H7 (cell line): ENCODE results near the gene CHD2. TPM values are rescaled to one million over a fixed set of nuclear protein-coding genes. Genes with fewer than 3 reads are reported as not detected.
"Not testable (repeated sequence)": the region's sequence is repeated elsewhere in the genome, so short reads cannot be mapped to it uniquely, and the experiment has no call there.

ENCODE experiments used
- DNase-seq: peaks from one replicate; pipeline ENCODE4 v3.0.0; 2012
- H3K27me3 ChIP-seq: 2 replicates; pipeline ENCODE4 v1.6.0; 2011; ENCODE audit warnings: mild to moderate bottlenecking, low read length; ENCODE audit not compliant: control insufficient read depth, insufficient read depth
- H3K36me3 ChIP-seq: replicated peaks from 2 replicates; pipeline ENCODE4 v1.5.1; 2011; ENCODE audit warnings: low read length; ENCODE audit not compliant: control insufficient read depth, insufficient read depth
- H3K4me3 ChIP-seq: 2 replicates; pipeline ENCODE4 v1.5.1; 2011; ENCODE audit warnings: low read depth, mild to moderate bottlenecking, control low read depth, low read length, moderate library complexity; ENCODE audit not compliant: insufficient read depth
- total RNA-seq: library from RNA; depleted of rRNA; stranded (reverse); fragments of >200 nt; shearing (Covaris generic); gene quantifications from 2 replicates; pipeline ENCODE4 v1.2.3, GENCODE V29; 2014

Gene CHD2
- total RNA-seq, 1 experiment from 2014 or later, result 29.7 TPM

DNA sequence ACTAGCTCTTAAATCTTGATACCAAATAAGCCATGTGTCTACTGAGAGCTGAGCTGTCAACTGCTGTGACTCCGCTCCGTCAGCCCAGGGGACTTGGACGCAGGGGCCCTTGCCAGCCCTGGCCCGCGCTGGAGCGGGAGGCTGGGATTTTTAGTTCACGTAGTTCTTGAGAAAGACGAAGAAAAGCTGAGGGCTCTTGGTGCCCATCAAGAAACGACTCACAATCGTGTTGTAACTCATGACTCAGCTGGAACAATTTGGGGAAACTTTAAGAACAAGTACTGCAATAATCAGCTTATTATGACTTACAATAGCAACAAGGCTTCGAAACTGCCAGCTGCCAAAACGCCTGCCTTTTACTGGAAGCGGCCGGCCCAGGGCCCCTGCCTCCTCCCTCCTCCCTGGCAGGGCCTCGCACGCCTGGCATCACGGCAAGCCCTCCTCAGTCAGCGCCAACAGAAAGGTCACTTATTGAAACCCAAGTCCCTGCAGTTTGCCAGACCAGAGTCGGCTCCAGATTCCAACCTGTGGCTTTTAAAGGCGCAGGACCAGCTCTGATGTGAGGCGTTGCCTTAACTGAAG lies 128.6 kb downstream of the CHD2 start:
- H3K4me3 ChIP-seq, result no peak overlapping the region
- DNase-seq, result peak; percentile 64
- H3K36me3 ChIP-seq, result peaks cover 22% of the 10 kb centered on the region
- no peaks in the 10 kb centered on the region for H3K27me3 ChIP-seq

DNA sequence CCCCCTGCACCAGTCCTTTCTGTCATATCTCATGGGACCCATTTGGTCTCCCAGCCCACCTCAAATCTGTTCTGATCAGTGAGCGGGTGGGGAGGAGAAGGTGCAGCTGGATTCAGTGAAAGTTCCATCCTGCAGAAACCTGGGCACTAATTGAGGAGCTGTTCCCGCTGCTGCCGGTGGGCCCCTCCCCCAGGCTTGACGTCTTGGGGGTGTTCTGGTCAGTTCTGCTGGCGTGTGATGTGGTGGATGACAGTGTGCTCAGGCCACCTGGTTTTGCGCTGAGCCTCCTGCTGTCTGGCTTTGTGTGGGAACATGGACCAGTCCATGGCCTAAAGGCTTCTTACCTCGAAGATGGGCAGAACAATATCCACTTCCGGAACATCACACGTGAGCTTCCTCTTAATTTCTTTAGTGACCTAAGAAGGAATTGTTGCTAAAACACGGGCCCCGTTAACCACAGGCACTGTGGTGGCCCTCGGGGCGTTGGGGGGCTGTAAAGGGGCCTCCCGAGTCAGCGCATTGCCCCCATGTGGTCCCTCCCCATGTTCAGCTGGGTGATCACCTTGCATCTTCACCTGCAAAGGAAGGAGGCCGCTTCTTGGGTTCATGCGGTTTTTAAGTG lies 129.2 kb downstream of the CHD2 start:
- H3K4me3 ChIP-seq, result no peak overlapping the region
- peaks cover 19% of the 10 kb centered on the region for H3K36me3 ChIP-seq
- DNase-seq, result peak; percentile 59
- H3K27me3 ChIP-seq, result no peaks in the 10 kb centered on the region

DNA sequence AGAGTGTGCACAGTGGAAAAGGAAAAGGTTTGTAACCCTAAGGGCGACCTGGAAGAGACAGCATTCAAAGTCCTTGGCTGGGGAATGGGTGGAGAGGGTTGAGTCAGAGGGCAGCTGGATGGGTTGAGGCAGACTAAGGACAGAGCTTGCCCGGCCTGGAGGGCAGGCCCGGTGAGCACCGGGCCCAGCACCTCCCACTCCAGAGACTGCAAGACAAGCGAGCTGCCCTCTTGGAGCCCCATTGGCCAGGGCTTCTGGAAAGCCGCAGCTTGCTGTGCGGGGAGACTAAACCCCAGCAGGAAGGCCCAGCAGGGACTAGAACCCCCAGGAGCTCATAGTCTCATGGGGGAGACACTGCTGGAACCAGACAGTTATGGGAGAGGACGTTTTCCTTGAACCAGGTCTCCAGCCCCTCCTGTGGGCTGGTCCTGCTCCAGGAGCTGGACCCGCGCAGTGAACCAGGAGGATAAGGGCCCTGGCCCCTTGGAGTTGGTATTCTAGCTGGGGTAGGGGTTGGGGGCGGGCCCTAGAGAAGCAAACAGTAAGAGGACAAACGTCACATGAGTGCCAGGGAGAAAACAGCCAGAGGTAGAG lies 129.8 kb downstream of the CHD2 start:
- H3K36me3 ChIP-seq, result peaks cover 13% of the 10 kb centered on the region
- no peak overlapping the region for H3K4me3 ChIP-seq
- H3K27me3 ChIP-seq, result no peaks in the 10 kb centered on the region
- DNase-seq, result peak; percentile 67

GRCh38 chr15:93030430-93031102 lies 130.4 kb downstream of the CHD2 start:
- H3K4me3 ChIP-seq, result no peak overlapping the region
- peaks cover 7% of the 10 kb centered on the region for H3K36me3 ChIP-seq
- no peaks in the 10 kb centered on the region for H3K27me3 ChIP-seq
- peak; percentile 94 for DNase-seq

GRCh38 chr15:93031103-93031464 lies 131.0 kb downstream of the CHD2 start:
- H3K27me3 ChIP-seq, result no peaks in the 10 kb centered on the region
- no peak for DNase-seq
- peaks cover 4% of the 10 kb centered on the region for H3K36me3 ChIP-seq
- H3K4me3 ChIP-seq, result no peak overlapping the region

DNA sequence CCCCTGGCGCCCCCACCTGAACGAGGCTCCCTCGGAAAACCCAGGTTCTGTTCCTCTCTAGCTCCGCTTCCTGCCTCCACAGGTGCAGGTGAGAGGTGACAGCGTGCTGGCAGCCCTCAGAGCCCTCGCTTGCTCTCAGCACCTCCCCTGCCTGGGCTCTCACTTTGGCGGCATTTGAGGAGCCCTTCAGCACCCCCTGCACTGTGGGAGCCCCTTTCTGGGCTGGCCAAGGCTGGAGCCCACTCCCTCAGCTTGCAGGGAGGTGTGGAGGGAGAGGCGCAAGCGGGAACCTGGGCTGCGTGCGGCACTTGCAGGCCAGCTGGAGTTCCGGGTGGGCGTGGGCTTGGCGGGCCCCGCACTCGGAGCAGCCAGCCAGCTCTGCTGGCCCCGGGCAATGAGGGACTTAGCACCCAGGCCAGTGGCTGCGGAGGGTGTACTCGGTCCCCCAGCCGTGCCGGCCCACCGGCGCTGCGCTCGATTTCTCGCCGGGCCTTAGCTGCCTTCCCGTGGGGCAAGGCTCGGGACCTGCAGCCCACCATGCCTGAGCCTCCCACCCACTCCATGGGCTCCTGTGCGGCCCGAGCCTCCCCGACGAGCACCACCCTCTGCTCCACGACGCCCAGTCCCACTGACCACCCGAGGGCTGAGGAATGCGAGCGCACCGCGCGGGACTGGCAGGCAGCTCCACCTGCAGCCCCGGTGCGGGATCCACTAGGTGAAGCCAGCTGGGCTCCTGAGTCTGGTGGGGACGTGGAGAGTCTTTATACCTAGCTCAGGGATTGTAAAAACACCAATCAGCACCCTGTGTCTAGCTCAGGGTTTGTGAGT lies 131.6 kb downstream of the CHD2 start:
- H3K27me3 ChIP-seq, result not testable (repeated sequence)

DNA sequence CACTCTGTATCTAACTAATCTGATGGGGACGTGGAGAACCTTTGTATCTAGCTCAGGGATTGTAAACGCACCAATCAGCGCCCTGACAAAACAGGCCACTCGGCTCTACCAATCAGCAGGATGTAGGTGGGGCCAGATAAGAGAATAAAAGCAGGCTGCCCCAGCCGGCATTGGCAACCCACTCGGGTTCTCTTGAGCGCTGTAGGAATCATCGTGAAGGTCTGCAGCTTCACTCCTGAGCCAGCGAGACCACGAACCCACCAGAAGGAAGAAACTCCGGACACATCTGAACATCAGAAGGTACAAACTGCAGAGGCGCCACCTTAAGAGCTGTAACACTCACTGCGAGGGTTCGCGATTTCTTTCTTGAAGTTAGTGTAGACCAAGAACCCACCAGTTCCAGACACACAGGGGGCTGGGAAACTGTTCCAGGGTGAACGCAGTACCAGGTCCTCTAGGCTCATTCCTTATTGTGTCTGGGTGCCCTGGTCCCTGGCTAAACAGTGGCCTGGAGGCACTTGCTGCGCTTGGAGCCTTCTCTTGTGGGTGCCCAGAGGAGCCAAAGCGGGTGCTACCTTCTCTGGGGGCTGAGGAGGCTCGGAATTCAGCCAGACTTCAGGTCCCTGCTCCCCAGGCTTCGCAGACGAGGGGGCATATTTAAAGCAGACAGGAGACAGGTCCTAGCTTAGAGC lies 132.5 kb downstream of the CHD2 start:
- not testable (repeated sequence) for H3K27me3 ChIP-seq, H3K36me3 ChIP-seq, DNase-seq, H3K4me3 ChIP-seq

More for the DNA sequence above, 131.6 kb downstream of the CHD2 start:
- not testable (repeated sequence) for DNase-seq, H3K4me3 ChIP-seq, H3K36me3 ChIP-seq

GRCh38 chr15:93033434-93034045 lies 133.4 kb downstream of the CHD2 start:
- no peak for DNase-seq
- Histone ChIP-seq H3K4me3 (no peak overlapping the region), H3K36me3 (no peaks in the 10 kb centered on the region), H3K27me3 (no peaks in the 10 kb centered on the region)

DNA sequence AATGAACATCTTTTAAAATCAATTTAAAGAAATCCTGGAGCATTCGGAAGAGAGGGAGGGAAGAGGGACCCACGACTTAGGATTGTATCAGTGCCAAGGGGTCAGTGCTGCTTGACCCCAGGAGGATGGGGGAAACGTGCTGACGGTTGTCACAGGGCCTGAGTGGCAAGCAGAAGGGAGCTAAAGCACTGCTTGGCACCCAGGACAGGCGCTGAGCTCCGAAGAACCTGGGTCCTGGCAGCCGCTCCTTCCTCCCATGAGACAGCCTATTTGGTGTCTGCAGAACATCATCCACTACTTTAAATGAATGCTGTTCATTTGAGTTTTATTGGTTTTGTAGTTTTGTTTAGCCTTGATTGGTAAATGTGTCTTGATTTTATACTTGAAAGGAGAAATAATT lies 134.4 kb downstream of the CHD2 start:
- H3K27me3 ChIP-seq, result no peaks in the 10 kb centered on the region
- DNase-seq, result peak; percentile 7
- no peak overlapping the region for H3K4me3 ChIP-seq
- no peaks in the 10 kb centered on the region for H3K36me3 ChIP-seq

DNA sequence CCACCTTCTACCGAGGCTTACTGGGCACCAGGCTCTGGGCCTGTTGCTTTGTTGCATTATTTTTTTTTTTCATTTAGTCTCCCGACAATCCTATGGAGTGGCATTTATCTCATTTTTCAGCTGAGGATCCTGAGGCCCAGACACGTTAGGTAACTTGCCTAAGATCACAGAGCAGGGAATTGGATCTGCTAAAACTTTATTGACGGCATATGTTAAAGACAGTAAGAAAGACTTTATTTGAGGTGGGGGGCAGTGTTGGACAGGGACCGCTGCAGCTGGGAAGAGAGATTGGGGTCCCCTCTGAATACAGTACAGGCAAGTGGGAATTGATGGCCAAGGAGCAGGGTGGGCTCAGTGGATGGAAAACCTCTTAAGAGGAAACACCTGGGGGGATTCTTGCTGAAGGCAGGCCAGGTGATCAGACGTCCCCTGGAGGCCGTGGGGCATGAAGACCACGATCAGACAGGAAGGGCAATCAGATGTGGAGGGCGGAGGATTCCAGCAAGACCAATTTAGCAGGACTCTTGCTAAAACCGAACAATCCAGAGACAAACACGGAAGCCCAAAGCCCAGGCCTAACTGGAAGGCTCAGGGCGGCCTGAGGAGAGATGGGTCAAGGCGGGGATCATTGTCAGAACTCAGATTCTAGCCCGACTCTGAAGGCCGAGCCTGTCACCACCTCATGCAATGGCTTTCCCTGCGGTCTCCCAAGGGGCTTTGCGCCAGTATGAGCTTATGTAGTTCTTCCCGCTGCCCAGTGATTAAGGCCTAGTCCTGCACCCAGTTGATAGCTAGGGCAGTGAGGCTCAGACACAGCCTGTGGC lies 135.2 kb downstream of the CHD2 start:
- DNase-seq, result no peak
- no peak overlapping the region for H3K4me3 ChIP-seq
- H3K36me3 ChIP-seq, result no peaks in the 10 kb centered on the region
- no peaks in the 10 kb centered on the region for H3K27me3 ChIP-seq

DNA sequence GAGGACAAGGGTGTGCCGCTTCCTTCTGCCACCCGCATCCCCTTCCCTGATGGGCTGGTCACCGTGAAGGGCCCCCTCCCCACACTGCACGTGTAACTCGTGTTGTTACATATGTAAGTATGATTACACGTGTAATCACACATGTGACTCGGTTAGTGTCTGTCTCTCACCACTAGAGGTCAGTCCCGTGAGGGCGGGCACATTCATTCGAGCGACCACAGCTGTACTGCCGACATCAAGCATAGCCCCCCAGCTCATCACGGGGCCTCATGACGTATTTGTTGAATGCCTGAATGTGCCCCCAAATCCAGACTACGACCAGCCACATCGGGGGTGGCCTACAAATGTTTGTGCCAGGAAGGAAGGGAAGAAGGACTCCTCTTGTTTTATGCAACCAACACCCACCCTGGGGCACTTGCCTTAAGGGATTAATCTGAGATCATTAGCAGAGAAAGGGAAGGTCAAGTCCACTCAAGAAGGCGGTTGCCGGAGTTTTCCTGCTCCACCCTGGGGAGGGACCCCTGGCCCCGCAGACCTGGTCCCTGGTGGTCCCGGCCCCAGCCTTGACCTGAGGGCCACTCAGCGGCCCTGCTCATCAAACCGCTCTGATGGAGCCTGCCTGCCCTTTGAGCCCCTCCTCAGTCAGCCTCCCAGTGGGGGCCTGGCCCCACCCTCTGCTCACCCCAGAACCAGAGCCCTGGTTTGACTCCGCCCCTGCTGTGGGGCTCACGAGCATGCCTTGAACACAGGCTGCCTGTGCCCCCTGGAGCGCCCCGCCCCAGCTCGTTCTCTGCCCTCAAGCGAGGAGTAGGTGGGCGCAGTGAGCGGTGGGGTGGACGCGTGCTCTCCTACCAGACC lies 136.1 kb downstream of the CHD2 start:
- H3K27me3 ChIP-seq, result no peaks in the 10 kb centered on the region
- no peak overlapping the region for H3K4me3 ChIP-seq
- DNase-seq, result peak; percentile 89
- H3K36me3 ChIP-seq, result no peaks in the 10 kb centered on the region

- peak; percentile 67 for DNase-seq
- no peaks in the 10 kb centered on the region for H3K36me3 ChIP-seq
- H3K4me3 ChIP-seq, result no peak overlapping the region
- no peaks in the 10 kb centered on the region for H3K27me3 ChIP-seq
Measured at GRCh38 chr15:93036951-93037819, 137.1 kb downstream of the CHD2 start.
